Loucy (cell line): ENCODE measurements around the gene PTPN5.

Experiments
- EZH2phosphoT487 ChIP-seq: fragments of 200-600 bp; IDR thresholded peaks from 2 replicates; pipeline ENCODE4 v1.6.1; 2018; ENCODE audit warnings: antibody characterized with exemption, mild to moderate bottlenecking, moderate library complexity, borderline replicate concordance
- TF ChIP-seq, protein P1 (sequence below): fragments of 200-600 bp; sonication (generic); conservative IDR thresholded peaks from 2 replicates; pipeline ENCODE4 v1.5.1; 2014; ENCODE audit warnings: mild to moderate bottlenecking, antibody characterized with exemption, low read length

DNA sequence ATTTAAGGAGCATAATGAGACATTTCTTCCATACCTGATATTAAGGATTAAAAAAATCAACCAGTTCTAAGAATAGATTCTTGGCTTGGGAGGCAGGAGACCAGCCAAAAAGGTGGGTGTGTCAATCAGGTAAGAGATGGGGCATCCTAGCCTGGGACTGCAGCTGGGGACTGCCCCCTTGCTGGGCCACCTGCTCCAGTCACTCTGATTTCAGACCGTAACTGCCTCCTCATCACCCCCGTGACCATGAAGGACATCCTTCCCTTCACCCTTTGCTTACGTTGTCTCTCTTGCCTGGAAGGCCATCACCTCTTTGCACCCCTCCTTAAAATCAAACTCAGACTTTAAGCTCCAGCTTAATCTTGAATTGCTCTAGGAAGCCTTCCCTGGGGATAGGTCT, 17.9 kb downstream of the PTPN5 start:
- TF ChIP-seq, protein P1, sequence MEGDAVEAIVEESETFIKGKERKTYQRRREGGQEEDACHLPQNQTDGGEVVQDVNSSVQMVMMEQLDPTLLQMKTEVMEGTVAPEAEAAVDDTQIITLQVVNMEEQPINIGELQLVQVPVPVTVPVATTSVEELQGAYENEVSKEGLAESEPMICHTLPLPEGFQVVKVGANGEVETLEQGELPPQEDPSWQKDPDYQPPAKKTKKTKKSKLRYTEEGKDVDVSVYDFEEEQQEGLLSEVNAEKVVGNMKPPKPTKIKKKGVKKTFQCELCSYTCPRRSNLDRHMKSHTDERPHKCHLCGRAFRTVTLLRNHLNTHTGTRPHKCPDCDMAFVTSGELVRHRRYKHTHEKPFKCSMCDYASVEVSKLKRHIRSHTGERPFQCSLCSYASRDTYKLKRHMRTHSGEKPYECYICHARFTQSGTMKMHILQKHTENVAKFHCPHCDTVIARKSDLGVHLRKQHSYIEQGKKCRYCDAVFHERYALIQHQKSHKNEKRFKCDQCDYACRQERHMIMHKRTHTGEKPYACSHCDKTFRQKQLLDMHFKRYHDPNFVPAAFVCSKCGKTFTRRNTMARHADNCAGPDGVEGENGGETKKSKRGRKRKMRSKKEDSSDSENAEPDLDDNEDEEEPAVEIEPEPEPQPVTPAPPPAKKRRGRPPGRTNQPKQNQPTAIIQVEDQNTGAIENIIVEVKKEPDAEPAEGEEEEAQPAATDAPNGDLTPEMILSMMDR, result no peak
- no peak for TF ChIP-seq EZH2phosphoT487
